ENCODE data around the gene NOL3. TPM values are rescaled to one million over a fixed set of nuclear protein-coding genes. Genes with fewer than 3 reads are reported as not detected.
A peak's percentile ranks its signal among the peaks of the same experiment; 100 is the strongest.

Gene NOL3
- total and polyA plus RNA-seq, 4 donors = 25.3 to 51.9 (median 41.2) TPM

DNA sequence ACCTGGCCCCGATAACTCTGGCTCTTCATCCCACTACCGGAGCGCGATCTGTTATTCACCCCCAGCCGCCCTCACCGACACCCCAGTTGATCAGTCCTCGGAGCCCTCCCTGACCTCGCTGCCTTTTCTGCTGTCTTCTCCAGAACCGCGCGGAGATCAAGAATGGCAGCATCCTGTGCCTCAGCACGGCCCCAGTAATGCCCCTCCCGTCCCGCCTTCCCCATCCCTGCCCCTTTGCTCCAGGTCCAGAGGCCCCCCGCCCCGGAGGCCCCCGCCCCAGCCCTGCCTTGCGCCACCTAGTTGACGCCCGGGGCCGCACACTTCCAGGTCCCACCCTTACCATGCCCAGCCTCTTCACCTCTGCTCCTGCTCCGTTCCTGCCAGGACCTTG lies 29.5 kb downstream of the NOL3 start:
- no peak for DNase-seq
- Histone ChIP-seq H3K27ac (ENCODE audit: low read depth in 1 of 2, low read length in 1 of 2) (no peak overlapping the region), H3K36me3 (ENCODE audit: control insufficient read depth in 4 of 4, insufficient read depth in 4 of 4, low read length in 4 of 4) (peaks cover 16 to 72% (median 28%) of the 10 kb centered on the region in 4 donors), H3K9me3 (ENCODE audit: control insufficient read depth in 4 of 4, insufficient read depth in 3 of 4, low read length in 3 of 4) (no peaks in the 10 kb centered on the region), H3K4me3 (no peak overlapping the region), H3K9ac (ENCODE audit: insufficient read depth in 1 of 2, low read length in 2 of 2) (no peak overlapping the region), H3K27me3 (ENCODE audit: control insufficient read depth in 3 of 3, insufficient read depth in 3 of 3, low read length in 2 of 3) (no peaks in the 10 kb centered on the region), H3K4me1 (ENCODE audit: control insufficient read depth in 5 of 5, insufficient read depth in 5 of 5, low read length in 5 of 5) (peaks cover 0 to 14% (median 0%) of the 10 kb centered on the region in 5 donors)
- TF ChIP-seq, protein P1, sequence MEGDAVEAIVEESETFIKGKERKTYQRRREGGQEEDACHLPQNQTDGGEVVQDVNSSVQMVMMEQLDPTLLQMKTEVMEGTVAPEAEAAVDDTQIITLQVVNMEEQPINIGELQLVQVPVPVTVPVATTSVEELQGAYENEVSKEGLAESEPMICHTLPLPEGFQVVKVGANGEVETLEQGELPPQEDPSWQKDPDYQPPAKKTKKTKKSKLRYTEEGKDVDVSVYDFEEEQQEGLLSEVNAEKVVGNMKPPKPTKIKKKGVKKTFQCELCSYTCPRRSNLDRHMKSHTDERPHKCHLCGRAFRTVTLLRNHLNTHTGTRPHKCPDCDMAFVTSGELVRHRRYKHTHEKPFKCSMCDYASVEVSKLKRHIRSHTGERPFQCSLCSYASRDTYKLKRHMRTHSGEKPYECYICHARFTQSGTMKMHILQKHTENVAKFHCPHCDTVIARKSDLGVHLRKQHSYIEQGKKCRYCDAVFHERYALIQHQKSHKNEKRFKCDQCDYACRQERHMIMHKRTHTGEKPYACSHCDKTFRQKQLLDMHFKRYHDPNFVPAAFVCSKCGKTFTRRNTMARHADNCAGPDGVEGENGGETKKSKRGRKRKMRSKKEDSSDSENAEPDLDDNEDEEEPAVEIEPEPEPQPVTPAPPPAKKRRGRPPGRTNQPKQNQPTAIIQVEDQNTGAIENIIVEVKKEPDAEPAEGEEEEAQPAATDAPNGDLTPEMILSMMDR (IDR thresholded peaks at IDR 0.05; ENCODE audit: control extremely low read depth, extremely low read depth) = no peak
- peak; percentile 21 for ATAC-seq (ENCODE audit: insufficient read depth, low FRiP score)
- WGBS, 2 donors = 61 to 65% methylated on average over 22 of the region's 22 CpGs

DNA sequence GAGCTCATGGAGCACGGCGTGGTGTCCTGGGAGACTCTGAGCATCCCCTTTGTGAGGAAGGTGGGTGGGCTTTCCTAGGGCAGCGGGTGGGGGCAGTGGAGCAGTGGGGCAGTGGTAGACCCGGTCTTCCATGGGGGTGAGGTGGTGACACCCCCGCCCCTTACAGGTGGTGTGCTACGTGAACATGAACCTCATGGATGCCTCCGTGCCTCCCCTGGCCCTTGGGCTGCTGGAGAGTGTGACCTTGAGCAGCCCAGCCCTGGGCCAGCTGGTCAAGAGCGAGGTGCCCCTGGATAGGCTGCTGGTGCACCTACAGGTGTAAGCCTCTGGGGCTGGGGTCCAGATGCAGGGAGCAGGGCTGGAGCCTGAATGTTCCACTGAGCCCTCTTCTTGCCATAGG lies 30.2 kb downstream of the NOL3 start:
- ATAC-seq (ENCODE audit: insufficient read depth, low FRiP score) (no peak), DNase-seq (no peak)
- peaks cover 13 to 65% (median 23%) of the 10 kb centered on the region in 4 donors for H3K36me3 ChIP-seq (ENCODE audit: control insufficient read depth in 4 of 4, insufficient read depth in 4 of 4, low read length in 4 of 4)
- no peaks in the 10 kb centered on the region for H3K9me3 ChIP-seq (ENCODE audit: control insufficient read depth in 4 of 4, insufficient read depth in 3 of 4, low read length in 3 of 4)
- no peak overlapping the region for H3K27ac ChIP-seq (ENCODE audit: low read depth in 1 of 2, low read length in 1 of 2)
- no peak overlapping the region for H3K4me3 ChIP-seq
- H3K9ac ChIP-seq (ENCODE audit: insufficient read depth in 1 of 2, low read length in 2 of 2) = no peak overlapping the region
- TF ChIP-seq, protein P1 (IDR thresholded peaks at IDR 0.05; ENCODE audit: control extremely low read depth, extremely low read depth) = no peak
- H3K27me3 ChIP-seq (ENCODE audit: control insufficient read depth in 3 of 3, insufficient read depth in 3 of 3, low read length in 2 of 3) = no peaks in the 10 kb centered on the region
- WGBS, 2 donors = 93 to 99% methylated on average over 8 of the region's 8 CpGs
- peaks cover 0 to 14% (median 0%) of the 10 kb centered on the region in 5 donors for H3K4me1 ChIP-seq (ENCODE audit: control insufficient read depth in 5 of 5, insufficient read depth in 5 of 5, low read length in 5 of 5)

DNA sequence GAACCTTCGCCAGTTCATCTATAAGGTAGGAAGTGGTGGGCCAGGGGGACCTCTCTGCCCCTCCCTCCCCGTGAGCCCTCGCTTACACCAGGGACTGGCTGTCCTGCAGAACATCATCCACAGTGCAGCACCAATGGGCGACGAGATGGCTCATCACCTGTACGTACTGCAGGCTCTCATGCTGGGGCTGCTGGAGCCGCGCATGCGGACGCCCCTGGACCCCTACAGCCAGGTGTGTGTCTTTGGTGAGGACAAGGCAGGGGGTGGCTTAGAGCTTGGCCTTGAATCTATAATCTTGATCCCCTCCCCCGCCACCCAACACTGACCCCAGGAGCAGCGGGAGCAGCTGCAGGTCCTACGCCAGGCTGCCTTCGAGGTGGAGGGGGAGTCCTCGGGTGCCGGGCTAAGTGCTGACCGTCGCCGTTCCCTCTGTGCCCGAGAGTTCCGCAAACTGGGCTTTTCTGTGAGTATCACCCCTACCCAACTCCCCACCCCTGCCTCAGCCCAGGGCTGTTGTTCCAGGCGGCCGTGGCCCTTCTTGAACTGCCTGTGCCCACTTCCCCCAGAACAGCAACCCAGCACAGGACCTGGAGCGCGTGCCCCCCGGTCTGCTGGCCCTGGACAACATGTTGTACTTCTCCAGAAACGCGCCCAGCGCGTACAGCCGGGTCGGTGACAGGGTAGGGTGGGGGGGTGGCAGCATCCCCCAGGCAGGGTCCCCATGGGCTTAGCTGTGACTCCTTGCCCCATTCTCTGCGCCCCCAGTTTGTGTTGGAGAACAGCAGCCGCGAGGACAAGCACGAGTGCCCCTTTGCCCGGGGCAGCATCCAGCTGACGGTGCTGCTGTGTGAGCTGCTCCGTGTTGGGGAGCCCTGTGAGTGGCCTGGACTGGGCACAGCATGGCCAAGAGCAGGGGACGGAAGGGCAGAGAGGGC lies 31.3 kb downstream of the NOL3 start:
- ATAC-seq (ENCODE audit: insufficient read depth, low FRiP score) (no peak), DNase-seq (no peak)
- no peaks in the 10 kb centered on the region for H3K9me3 ChIP-seq (ENCODE audit: control insufficient read depth in 4 of 4, insufficient read depth in 3 of 4, low read length in 3 of 4)
- no peak overlapping the region for H3K9ac ChIP-seq (ENCODE audit: insufficient read depth in 1 of 2, low read length in 2 of 2)
- no peak overlapping the region for H3K4me3 ChIP-seq
- WGBS, 2 donors = 96 to 98% methylated on average over 40 of the region's 40 CpGs
- TF ChIP-seq, protein P1 (IDR thresholded peaks at IDR 0.05; ENCODE audit: control extremely low read depth, extremely low read depth) = no peak
- peaks cover 10 to 55% (median 15%) of the 10 kb centered on the region in 4 donors for H3K36me3 ChIP-seq (ENCODE audit: control insufficient read depth in 4 of 4, insufficient read depth in 4 of 4, low read length in 4 of 4)
- H3K27me3 ChIP-seq (ENCODE audit: control insufficient read depth in 3 of 3, insufficient read depth in 3 of 3, low read length in 2 of 3) = no peaks in the 10 kb centered on the region
- no peak overlapping the region for H3K27ac ChIP-seq (ENCODE audit: low read depth in 1 of 2, low read length in 1 of 2)
- peaks cover 0 to 14% (median 0%) of the 10 kb centered on the region in 5 donors for H3K4me1 ChIP-seq (ENCODE audit: control insufficient read depth in 5 of 5, insufficient read depth in 5 of 5, low read length in 5 of 5)

Data from lung (tissue), 12 donors.